ENCODE results near the gene ACSL4.

The ACSL4 gene

DNA sequence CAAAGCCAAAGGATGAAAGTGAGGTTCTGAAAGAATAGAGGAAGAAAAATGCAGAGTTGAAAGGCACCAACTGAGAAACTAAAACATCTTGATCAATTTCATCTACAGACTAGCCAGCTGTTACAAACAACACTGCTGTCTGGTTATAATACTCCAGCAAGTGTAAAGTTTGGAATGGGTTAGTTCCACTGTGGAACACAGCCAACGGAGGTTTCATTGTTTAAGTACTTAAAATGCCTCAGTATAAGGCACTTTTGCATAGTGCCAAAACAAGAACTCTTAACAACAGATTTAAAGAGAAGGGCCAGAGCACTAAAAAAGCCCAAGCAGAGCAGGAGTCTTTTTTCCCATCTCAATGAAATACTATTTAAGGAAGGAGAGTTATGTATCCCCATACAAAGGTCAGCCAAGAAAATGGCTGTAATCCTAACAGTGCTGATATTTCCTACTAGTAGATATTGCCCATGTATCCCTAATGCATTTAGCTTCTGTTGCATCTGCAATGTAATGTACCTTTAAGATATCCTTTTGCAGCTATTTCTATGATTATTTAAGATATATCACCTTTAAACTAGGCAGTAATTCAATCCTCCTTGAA, 16.5 kb downstream of the ACSL4 start:
- in situ Hi-C loops (cut with HindIII; ENCODE audit: low pct_unique_long_range_greater_than_20kb, low sequenced_read_pairs) = no loop called here
- DNase-seq (ENCODE audit: low read depth in 1 of 2, low spot score in 1 of 2) = no peak
- TF ChIP-seq JUND (IDR thresholded peaks at IDR 0.05; ENCODE audit: low read depth) = no peak

DNA sequence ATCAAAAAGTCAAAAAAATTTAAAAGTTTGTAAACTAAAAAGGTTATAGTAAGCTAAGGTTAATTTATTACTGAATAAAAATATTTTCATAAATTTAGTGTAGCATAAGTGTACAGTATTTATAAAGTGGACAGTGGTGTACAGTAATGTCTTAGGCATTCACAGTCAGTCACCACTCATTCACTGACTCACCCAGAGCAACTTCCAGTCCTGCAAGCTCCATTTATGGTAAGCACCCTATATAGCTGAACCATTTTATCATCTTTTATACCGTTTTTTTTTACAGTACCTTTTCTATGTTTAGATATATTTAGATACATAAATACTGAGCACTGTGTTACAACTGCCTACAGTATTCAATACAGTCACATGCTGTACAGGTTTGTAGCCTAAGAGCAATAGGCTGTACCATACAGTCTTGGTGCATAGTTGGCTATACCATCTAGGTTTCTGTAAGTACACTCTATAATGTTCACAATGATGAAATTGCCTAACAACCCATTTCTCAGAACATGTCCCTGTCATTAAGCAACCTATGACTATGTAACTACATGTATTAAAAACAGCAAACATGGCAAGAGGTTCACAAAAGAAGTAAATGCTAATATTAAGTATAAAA, 18.6 kb downstream of the ACSL4 start:
- DNase-seq (ENCODE audit: low read depth in 1 of 2, low spot score in 1 of 2) = no peak
- TF ChIP-seq JUND (IDR thresholded peaks at IDR 0.05; ENCODE audit: low read depth) = no peak
- in situ Hi-C loops (cut with HindIII; ENCODE audit: low pct_unique_long_range_greater_than_20kb, low sequenced_read_pairs) = no loop called here

- in situ Hi-C loops (cut with HindIII; ENCODE audit: low pct_unique_long_range_greater_than_20kb, low sequenced_read_pairs) = no loop called here
- TF ChIP-seq JUND (IDR thresholded peaks at IDR 0.05; ENCODE audit: low read depth) = no peak
- no peak for DNase-seq (ENCODE audit: low read depth in 1 of 2, low spot score in 1 of 2)
Observed at GRCh38 chrX:109710181-109710580, 22.9 kb downstream of the ACSL4 start.

DNA sequence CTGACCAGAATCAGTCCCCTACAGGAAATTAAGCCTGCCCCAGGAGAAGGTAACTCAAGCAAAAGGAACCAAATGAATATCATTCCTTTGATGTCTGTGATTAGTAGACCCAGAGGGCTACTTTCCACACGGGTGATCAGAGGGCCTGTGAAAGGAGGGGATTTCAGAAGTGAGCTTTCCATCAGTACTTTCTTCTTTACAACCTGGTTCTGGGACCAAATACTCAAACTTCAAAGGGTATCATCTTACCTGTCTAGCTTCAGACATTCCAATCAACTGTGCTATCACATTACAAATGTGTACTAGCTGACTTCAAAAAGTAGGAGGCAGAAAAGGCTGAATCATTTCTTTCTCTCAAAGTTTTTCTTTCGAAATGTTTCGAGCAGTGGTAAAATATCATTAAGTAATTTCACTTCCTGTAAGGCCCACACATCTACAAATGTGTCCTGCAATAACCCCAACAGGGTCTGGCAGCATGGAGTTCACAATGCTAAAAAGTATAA, 23.9 kb downstream of the ACSL4 start:
- DNase-seq (ENCODE audit: low read depth in 1 of 2, low spot score in 1 of 2) = no peak
- in situ Hi-C loops (cut with HindIII; ENCODE audit: low pct_unique_long_range_greater_than_20kb, low sequenced_read_pairs) = no loop called here
- TF ChIP-seq JUND (IDR thresholded peaks at IDR 0.05; ENCODE audit: low read depth) = no peak

- in situ Hi-C loops (cut with HindIII; ENCODE audit: low pct_unique_long_range_greater_than_20kb, low sequenced_read_pairs) = no loop called here
- no peak for TF ChIP-seq JUND (IDR thresholded peaks at IDR 0.05; ENCODE audit: low read depth)
Observed at GRCh38 chrX:109707720-109708119, 25.3 kb downstream of the ACSL4 start.

GRCh38 chrX:109707319-109707718, 25.7 kb downstream of the ACSL4 start:
- TF ChIP-seq JUND (IDR thresholded peaks at IDR 0.05; ENCODE audit: low read depth) = no peak
- DNase-seq (ENCODE audit: low read depth in 1 of 2, low spot score in 1 of 2) = no peak
- in situ Hi-C loops (cut with HindIII; ENCODE audit: low pct_unique_long_range_greater_than_20kb, low sequenced_read_pairs) = no loop called here

More at GRCh38 chrX:109707720-109708119, 25.3 kb downstream of the ACSL4 start:
- no peak for DNase-seq (ENCODE audit: low read depth in 1 of 2, low spot score in 1 of 2)

GRCh38 chrX:109704563-109704962, 28.5 kb downstream of the ACSL4 start:
- in situ Hi-C loops (cut with HindIII; ENCODE audit: low pct_unique_long_range_greater_than_20kb, low sequenced_read_pairs) = no loop called here
- TF ChIP-seq JUND (IDR thresholded peaks at IDR 0.05; ENCODE audit: low read depth) = no peak
- DNase-seq (ENCODE audit: low read depth in 1 of 2, low spot score in 1 of 2) = no peak

- TF ChIP-seq JUND (IDR thresholded peaks at IDR 0.05; ENCODE audit: low read depth) = no peak
- in situ Hi-C loops (cut with HindIII; ENCODE audit: low pct_unique_long_range_greater_than_20kb, low sequenced_read_pairs) = no loop called here
- DNase-seq (ENCODE audit: low read depth in 1 of 2, low spot score in 1 of 2) = no peak
Observed at GRCh38 chrX:109697855-109698254, 35.2 kb downstream of the ACSL4 start.

DNA sequence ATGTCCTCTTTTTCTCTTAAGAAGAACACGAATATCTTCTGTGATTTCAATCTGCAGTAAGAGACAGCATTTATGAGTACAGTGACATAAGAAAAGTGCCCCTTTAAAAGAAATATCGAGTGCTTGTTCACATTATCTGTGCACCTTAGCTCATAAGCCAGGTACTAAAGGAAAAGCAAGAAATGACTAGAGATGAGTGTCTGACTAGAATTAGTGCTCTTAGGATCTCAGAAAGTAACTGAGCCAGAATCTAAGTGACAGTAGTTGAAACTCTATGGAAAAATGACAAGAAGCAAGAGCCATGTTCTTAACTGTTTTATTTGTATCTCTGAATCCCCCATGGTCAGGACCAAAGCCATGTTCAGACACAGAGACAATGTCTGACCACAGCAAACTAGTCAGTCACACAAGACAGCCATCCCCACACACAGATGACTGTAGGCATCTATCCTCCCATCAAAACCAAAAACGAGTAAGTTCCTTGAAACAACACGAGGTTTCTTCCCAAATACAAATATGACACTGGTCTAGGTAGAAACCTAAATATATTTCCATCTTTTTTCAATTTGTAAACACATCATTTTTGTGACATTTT, 36.8 kb downstream of the ACSL4 start:
- DNase-seq (ENCODE audit: low read depth in 1 of 2, low spot score in 1 of 2) = no peak
- TF ChIP-seq JUND (IDR thresholded peaks at IDR 0.05; ENCODE audit: low read depth) = no peak
- in situ Hi-C loops (cut with HindIII; ENCODE audit: low pct_unique_long_range_greater_than_20kb, low sequenced_read_pairs) = no loop called here

DNA sequence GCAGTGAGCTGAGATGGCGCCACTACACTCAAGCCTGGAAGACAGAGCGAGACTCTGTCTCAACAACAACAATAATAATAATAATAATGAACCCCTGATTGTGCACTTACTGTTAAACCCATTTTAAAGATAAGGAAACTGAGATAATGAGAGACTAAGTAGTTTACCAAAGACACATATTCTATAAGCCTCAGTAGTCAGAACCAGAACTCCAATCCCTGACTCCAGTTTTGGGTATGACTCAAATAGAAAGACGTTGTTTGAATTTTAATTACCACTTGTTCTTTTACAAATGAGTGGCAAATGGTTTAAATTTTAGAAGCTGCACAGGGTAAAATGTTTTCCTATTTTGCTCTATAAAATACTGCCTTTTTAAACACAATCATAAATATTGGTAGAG, 37.4 kb downstream of the ACSL4 start:
- no peak for TF ChIP-seq JUND (IDR thresholded peaks at IDR 0.05; ENCODE audit: low read depth)
- DNase-seq (ENCODE audit: low read depth in 1 of 2, low spot score in 1 of 2) = no peak
- in situ Hi-C loops (cut with HindIII; ENCODE audit: low pct_unique_long_range_greater_than_20kb, low sequenced_read_pairs) = no loop called here

- TF ChIP-seq JUND (IDR thresholded peaks at IDR 0.05; ENCODE audit: low read depth) = no peak
- in situ Hi-C loops (cut with HindIII; ENCODE audit: low pct_unique_long_range_greater_than_20kb, low sequenced_read_pairs) = no loop called here
- DNase-seq (ENCODE audit: low read depth in 1 of 2, low spot score in 1 of 2) = no peak
Observed at GRCh38 chrX:109691752-109692151, 41.3 kb downstream of the ACSL4 start.

- in situ Hi-C loops (cut with HindIII; ENCODE audit: low pct_unique_long_range_greater_than_20kb, low sequenced_read_pairs) = no loop called here
- TF ChIP-seq JUND (IDR thresholded peaks at IDR 0.05; ENCODE audit: low read depth) = no peak
- no peak for DNase-seq (ENCODE audit: low read depth in 1 of 2, low spot score in 1 of 2)
Observed at GRCh38 chrX:109691277-109691676, 41.8 kb downstream of the ACSL4 start.

- no peak for TF ChIP-seq JUND (IDR thresholded peaks at IDR 0.05; ENCODE audit: low read depth)
- DNase-seq (ENCODE audit: low read depth in 1 of 2, low spot score in 1 of 2) = no peak
- in situ Hi-C loops (cut with HindIII; ENCODE audit: low pct_unique_long_range_greater_than_20kb, low sequenced_read_pairs) = no loop called here
Observed at GRCh38 chrX:109687903-109688302, 45.2 kb downstream of the ACSL4 start.
